HepG2 (cell line): ENCODE measurements around the gene MRPL28. TPM values are rescaled to one million over a fixed set of nuclear protein-coding genes. Genes with fewer than 3 reads are reported as not detected.
A peak's percentile ranks its signal among the peaks of the same experiment; 100 is the strongest.
"Not testable (repeated sequence)": the region's sequence is repeated elsewhere in the genome, so short reads cannot be mapped to it uniquely, and the experiment has no call there.

Experiments used
- ATAC-seq: fragments of 200-7000 bp; cut with Tn5 transposase; 3 replicates; pipeline ENCODE4 v1.9.1; 2020; ENCODE audit warnings: mild to moderate bottlenecking, moderate library complexity
- BruUV-seq: library from RNA; stranded (reverse); fragments of 400-500 nt; replicated peaks from 2 replicates; lab custom pipeline; 2021; lab: Mats Ljungman, UMichigan
- CTCF ChIA-PET: fragments of 300-600 bp; formaldehyde crosslinking; extraction: SDS; loops from one replicate; lab custom pipeline; 2021; ENCODE audit warnings: low total read pairs, inconsistent platforms, low intra/inter-chr PET ratio; lab: Yijun Ruan, JAX
- POLR2A ChIA-PET: fragments of 350-600 bp; sonication (Branson Sonifier 250); formaldehyde crosslinking; loops from one replicate; lab custom pipeline; 2020; ENCODE audit warnings: antibody characterized with exemption, inconsistent platforms; lab: Yijun Ruan, JAX
- DNase-seq: peaks from one replicate; pipeline ENCODE4 v3.0.0-alpha.2; 2015; ENCODE audit warnings: low spot score
- FAIRE-seq: peaks from 3 replicates; lab custom pipeline; 2011; peaks lifted over from hg19 to GRCh38; lab: Jason Lieb, UNC
- H2AFZ ChIP-seq: one replicate; pipeline ENCODE4 v1.6.1; 2011; ENCODE audit warnings: low read length, inconsistent platforms
- H3K27ac ChIP-seq: fragments of 300-600 bp; 3 replicates; pipeline ENCODE4 v1.8.0; 2011; ENCODE audit warnings: mixed run types, mild to moderate bottlenecking, mixed read lengths, low read length, inconsistent platforms; ENCODE audit not compliant: insufficient read depth; ENCODE audit errors: extremely low read length
- H3K27me3 ChIP-seq, 2 experiments: fragments of 200-600 bp in 1 of 2; 2 replicates in 1 of 2; 3 replicates in 1 of 2; pipeline versions ENCODE4 v1.6.0 to v1.8.0; 2011; ENCODE audit warnings: low read length in 2 of 2, mild to moderate bottlenecking in 2 of 2, moderate library complexity in 2 of 2, inconsistent platforms in 1 of 2; ENCODE audit not compliant: insufficient read depth in 2 of 2, control insufficient read depth in 1 of 2
- H3K36me3 ChIP-seq, 2 experiments: fragments of 200-600 bp in 1 of 2; replicated peaks in 1 of 2; 2 replicates in 1 of 2; 3 replicates in 1 of 2; pipeline versions ENCODE4 v1.5.1 to v1.8.0; 2011; ENCODE audit warnings: low read length in 2 of 2, inconsistent platforms in 1 of 2; ENCODE audit not compliant: insufficient read depth in 2 of 2, control insufficient read depth in 1 of 2
- H3K4me1 ChIP-seq: 2 replicates; pipeline ENCODE4 v1.5.1; 2012; ENCODE audit warnings: low read length, inconsistent platforms; ENCODE audit not compliant: insufficient read depth
- H3K4me2 ChIP-seq: 2 replicates; pipeline ENCODE4 v1.6.0; 2011; ENCODE audit warnings: low read depth, low read length, inconsistent platforms
- H3K4me3 ChIP-seq, 3 experiments: fragments of 200-600 bp in 1 of 3; sonication (generic), shearing (Covaris generic) in 1 of 3; replicated peaks in 1 of 3; 2 replicates each; pipeline ENCODE4 v1.5.1; 2011 to 2016; ENCODE audit warnings: low read length in 3 of 3, inconsistent platforms in 2 of 3, low read depth in 2 of 3, mild to moderate bottlenecking in 2 of 3, control low read depth in 1 of 3, mixed read lengths in 1 of 3; ENCODE audit not compliant: insufficient read depth in 1 of 3
- H3K79me2 ChIP-seq: one replicate; pipeline ENCODE4 v1.6.1; 2011; ENCODE audit warnings: low read length, inconsistent platforms; ENCODE audit not compliant: insufficient read depth
- H3K9ac ChIP-seq: 2 replicates; pipeline ENCODE4 v1.6.0; 2011; ENCODE audit warnings: mild to moderate bottlenecking, low read depth, low read length, inconsistent platforms; ENCODE audit not compliant: insufficient read depth
- H3K9me3 ChIP-seq: 2 replicates; pipeline ENCODE4 v1.5.1; 2012; ENCODE audit warnings: mild to moderate bottlenecking, low read length
- H4K20me1 ChIP-seq: 2 replicates; pipeline ENCODE4 v1.6.0; 2011; ENCODE audit warnings: inconsistent platforms, mild to moderate bottlenecking, low read length, moderate library complexity; ENCODE audit not compliant: insufficient read depth
- ZSCAN21 ChIP-seq: sonication (generic); formaldehyde crosslinking; IDR thresholded peaks from 2 replicates; pipeline ENCODE4 v1.8.0; 2022; ENCODE audit warnings: mild to moderate bottlenecking, missing genetic modification reagents, moderate library complexity, borderline replicate concordance
- WGBS: methylation state at CpG from one replicate; pipeline ENCODE4 v1.1.6; 2017; ENCODE audit warnings: low lambda C conversion rate; 5-methylcytosine and 5-hydroxymethylcytosine counted together
- in situ Hi-C: cut with HindIII; loops from 2 replicates; pipeline ENCODE4 v1.10.0; 2017; ENCODE audit warnings: low pct_unique_long_range_greater_than_20kb; ENCODE audit not compliant: extremely low pct_ligation_motif_present
- intact Hi-C: fragments of 100-400 bp; cut with micrococcal nuclease; formaldehyde crosslinking; loops from one replicate; pipeline ENCODE4 v1.10.0; 2022; ENCODE audit not compliant: unreplicated experiment
- polyA plus RNA-seq, 8 experiments: library from polyadenylated mRNA; depleted of rRNA in 3 of 8; stranded (reverse) in 7 of 8; unstranded in 1 of 8; fragments of >200 nt; fragmentation: Illumina TruSeq in 4 of 8; extraction: Trizol in 4 of 8; gene quantifications; 2 replicates each; pipeline versions ENCODE4 v1.2.1 to v1.2.3, GENCODE V29; 2011 to 2016; ENCODE audit warnings: low read depth in 4 of 8, missing spikeins in 1 of 8, mixed read lengths in 1 of 8; ENCODE audit not compliant: insufficient read depth in 1 of 8
- total RNA-seq, 5 experiments: library from RNA; depleted of rRNA; stranded (reverse); fragments of >200 nt; fragmentation: Illumina TruSeq; extraction: Trizol; gene quantifications; 2 replicates each; pipeline ENCODE4 v1.2.3, GENCODE V29; 2016; ENCODE audit warnings: low read depth in 1 of 5

The MRPL28 gene
- total and polyA plus RNA-seq, 2 of the 13 experiments (the other 11 are each of a cell fraction or from before 2014, with no cell fraction given) = 114 to 135 TPM

GRCh38 chr16:334861-335632 lies 35.3 kb downstream of the MRPL28 start:
- H3K27ac ChIP-seq, H3K9ac ChIP-seq, H3K4me2 ChIP-seq, H3K27me3 ChIP-seq, POLR2A ChIA-PET: not testable (repeated sequence)
- 91% methylated on average over 11 of the region's 11 CpGs for WGBS
- peak; percentile 97; the same call in 1 of the 2 replicates for TF ChIP-seq ZSCAN21
- TF ChIP-seq, all 625 proteins: peak for 1; not testable (repeated sequence) for 624
- ATAC-seq, intact Hi-C loops, in situ Hi-C loops, H3K4me3 ChIP-seq, CTCF ChIA-PET, H3K36me3 ChIP-seq, H3K9me3 ChIP-seq, BruUV-seq, DNase-seq, H2AFZ ChIP-seq: not testable (repeated sequence)
- Histone ChIP-seq H3K4me1 (peaks cover 85% of the 10 kb centered on the region), H3K79me2 (peaks cover 90% of the 10 kb centered on the region), H4K20me1 (peaks cover 42% of the 10 kb centered on the region)
- peak; percentile 32 for FAIRE-seq

- CTCF ChIA-PET, H3K27ac ChIP-seq, ATAC-seq, intact Hi-C loops, H3K4me2 ChIP-seq, H3K4me3 ChIP-seq, H3K27me3 ChIP-seq, H2AFZ ChIP-seq, POLR2A ChIA-PET, H3K9ac ChIP-seq, in situ Hi-C loops, BruUV-seq, DNase-seq, H3K9me3 ChIP-seq, H3K36me3 ChIP-seq: not testable (repeated sequence)
- 100% methylated on average over 3 of the region's 5 CpGs for WGBS
- peak; percentile 40 for FAIRE-seq
- Histone ChIP-seq H3K79me2 (peaks cover 87% of the 10 kb centered on the region), H3K4me1 (peaks cover 77% of the 10 kb centered on the region), H4K20me1 (peaks cover 42% of the 10 kb centered on the region)
- TF ChIP-seq ZSCAN21 = peak; percentile 99
Observed at GRCh38 chr16:334164-334832, 36.0 kb downstream of the MRPL28 start.
